ENCODE measurements around the gene ATAD3C.
"Not testable (repeated sequence)": the region's sequence is repeated elsewhere in the genome, so short reads cannot be mapped to it uniquely, and the experiment has no call there.

The ATAD3C gene

GRCh38 chr1:1401457-1402010 lies 48.0 kb upstream of the ATAD3C start:
- peak overlapping the region; percentile 98 for H3K9ac ChIP-seq (ENCODE audit: low read length)
- H2AFZ ChIP-seq (ENCODE audit: low read depth, low read length) = no peak overlapping the region
- no peak overlapping the region for H3K27ac ChIP-seq (ENCODE audit: low read length, poor library complexity, severe bottlenecking)
- H2AK5ac ChIP-seq (ENCODE audit: low read length, severe bottlenecking) = no peak overlapping the region
- H2BK12ac ChIP-seq (ENCODE audit: low read length in 2 of 2) = no peak overlapping the region
- H3K18ac ChIP-seq (ENCODE audit: low read depth in 1 of 2, low read length in 2 of 2) = no peak overlapping the region
- H3K23ac ChIP-seq (ENCODE audit: low read length in 2 of 2) = no peak overlapping the region
- no peak overlapping the region for H4K91ac ChIP-seq (ENCODE audit: low read length)
- no peak overlapping the region for H3K4ac ChIP-seq (ENCODE audit: low read depth in 1 of 2, low read length in 2 of 2)
- H3K36me3 ChIP-seq (ENCODE audit: control insufficient read depth in 1 of 2, insufficient read depth in 2 of 2, low read depth in 1 of 2, low read length in 2 of 2) = peaks cover 62 to 67% of the 10 kb centered on the region in 2 experiments
- no peak overlapping the region for H2BK15ac ChIP-seq (ENCODE audit: low read depth, poor library complexity, severe bottlenecking)
- no peak for DNase-seq
- 97% methylated on average over 7 of the region's 7 CpGs for WGBS
- no peak overlapping the region for H3K4me3 ChIP-seq (ENCODE audit: insufficient read depth in 1 of 2, low read depth in 1 of 2, low read length in 2 of 2)
- no peak overlapping the region for H3K4me2 ChIP-seq (ENCODE audit: low read length, poor library complexity, severe bottlenecking)
- H3K79me1 ChIP-seq (replicated peaks; ENCODE audit: low read length, poor library complexity, severe bottlenecking) = peaks cover 6% of the 10 kb centered on the region
- no peaks in the 10 kb centered on the region for H3K9me3 ChIP-seq (ENCODE audit: control insufficient read depth, low read length)
- H3K14ac ChIP-seq (ENCODE audit: low read length in 2 of 2) = no peak overlapping the region
- no peak overlapping the region for H2BK5ac ChIP-seq (ENCODE audit: low read depth, low read length, poor library complexity, severe bottlenecking)
- no peak overlapping the region for H2BK120ac ChIP-seq (ENCODE audit: low read depth, low read length)
- H3K27me3 ChIP-seq (ENCODE audit: control insufficient read depth in 1 of 2, insufficient read depth in 1 of 2, low read length in 2 of 2) = no peaks in the 10 kb centered on the region
- no peak overlapping the region for H4K8ac ChIP-seq (ENCODE audit: low read length)
- peaks cover 44% of the 10 kb centered on the region for H3K4me1 ChIP-seq (ENCODE audit: control insufficient read depth, insufficient read depth, low read depth, low read length)

- peak overlapping the region; percentile 10 for H3K27ac ChIP-seq (ENCODE audit: low read length, poor library complexity, severe bottlenecking)
- H3K4ac ChIP-seq (ENCODE audit: low read depth in 1 of 2, low read length in 2 of 2) = no peak overlapping the region
- peaks cover 42% of the 10 kb centered on the region for H3K4me1 ChIP-seq (ENCODE audit: control insufficient read depth, insufficient read depth, low read depth, low read length)
- H3K27me3 ChIP-seq (ENCODE audit: control insufficient read depth in 1 of 2, insufficient read depth in 1 of 2, low read length in 2 of 2) = no peaks in the 10 kb centered on the region
- no peak overlapping the region for H4K91ac ChIP-seq (ENCODE audit: low read length)
- H2BK5ac ChIP-seq (ENCODE audit: low read depth, low read length, poor library complexity, severe bottlenecking) = no peak overlapping the region
- peaks cover 6% of the 10 kb centered on the region for H3K79me1 ChIP-seq (replicated peaks; ENCODE audit: low read length, poor library complexity, severe bottlenecking)
- no peak overlapping the region for H3K14ac ChIP-seq (ENCODE audit: low read length in 2 of 2)
- 89% methylated on average over 18 of the region's 20 CpGs for WGBS
- no peak overlapping the region for H3K4me3 ChIP-seq (ENCODE audit: insufficient read depth in 1 of 2, low read depth in 1 of 2, low read length in 2 of 2)
- H2BK120ac ChIP-seq (ENCODE audit: low read depth, low read length) = no peak overlapping the region
- no peaks in the 10 kb centered on the region for H3K9me3 ChIP-seq (ENCODE audit: control insufficient read depth, low read length)
- no peak overlapping the region for H3K4me2 ChIP-seq (ENCODE audit: low read length, poor library complexity, severe bottlenecking)
- H2AFZ ChIP-seq (ENCODE audit: low read depth, low read length) = no peak overlapping the region
- peaks cover 57 to 62% of the 10 kb centered on the region in 2 experiments for H3K36me3 ChIP-seq (ENCODE audit: control insufficient read depth in 1 of 2, insufficient read depth in 2 of 2, low read depth in 1 of 2, low read length in 2 of 2)
- H2AK5ac ChIP-seq (ENCODE audit: low read length, severe bottlenecking) = no peak overlapping the region
- no peak overlapping the region for H2BK15ac ChIP-seq (ENCODE audit: low read depth, poor library complexity, severe bottlenecking)
- H3K9ac ChIP-seq (ENCODE audit: low read length) = peak overlapping the region; percentile 27
- H3K18ac ChIP-seq (ENCODE audit: low read depth in 1 of 2, low read length in 2 of 2) = no peak overlapping the region
- H2BK12ac ChIP-seq (ENCODE audit: low read length in 2 of 2) = no peak overlapping the region
- H3K23ac ChIP-seq (ENCODE audit: low read length in 2 of 2) = no peak overlapping the region
- no peak overlapping the region for H4K8ac ChIP-seq (ENCODE audit: low read length)
- peak; percentile 65 for DNase-seq
Measured at GRCh38 chr1:1402072-1402900, 47.2 kb upstream of the ATAD3C start.

- H4K91ac ChIP-seq (ENCODE audit: low read length); H2BK120ac ChIP-seq (ENCODE audit: low read depth, low read length); H2AK5ac ChIP-seq (ENCODE audit: low read length, severe bottlenecking); DNase-seq; H3K23ac ChIP-seq (ENCODE audit: low read length in 2 of 2); H2BK5ac ChIP-seq (ENCODE audit: low read depth, low read length, poor library complexity, severe bottlenecking); H3K4me3 ChIP-seq (ENCODE audit: insufficient read depth in 1 of 2, low read depth in 1 of 2, low read length in 2 of 2); H3K4ac ChIP-seq (ENCODE audit: low read depth in 1 of 2, low read length in 2 of 2); H3K9me3 ChIP-seq (ENCODE audit: control insufficient read depth, low read length); H3K27me3 ChIP-seq (ENCODE audit: control insufficient read depth in 1 of 2, insufficient read depth in 1 of 2, low read length in 2 of 2); H2AFZ ChIP-seq (ENCODE audit: low read depth, low read length); H2BK15ac ChIP-seq (ENCODE audit: low read depth, poor library complexity, severe bottlenecking); H3K14ac ChIP-seq (ENCODE audit: low read length in 2 of 2); H4K8ac ChIP-seq (ENCODE audit: low read length); H2BK12ac ChIP-seq (ENCODE audit: low read length in 2 of 2); H3K27ac ChIP-seq (ENCODE audit: low read length, poor library complexity, severe bottlenecking); H3K4me2 ChIP-seq (ENCODE audit: low read length, poor library complexity, severe bottlenecking); H3K79me1 ChIP-seq (replicated peaks; ENCODE audit: low read length, poor library complexity, severe bottlenecking); H3K9ac ChIP-seq (ENCODE audit: low read length); H3K18ac ChIP-seq (ENCODE audit: low read depth in 1 of 2, low read length in 2 of 2): not testable (repeated sequence)
- WGBS = over 99% methylated on average over 7 of the region's 9 CpGs
- Histone ChIP-seq H3K4me1 (ENCODE audit: control insufficient read depth, insufficient read depth, low read depth, low read length) (peaks cover 36% of the 10 kb centered on the region), H3K36me3 (ENCODE audit: control insufficient read depth in 1 of 2, insufficient read depth in 2 of 2, low read depth in 1 of 2, low read length in 2 of 2) (peaks cover 50 to 55% of the 10 kb centered on the region in 2 experiments)
Measured at GRCh38 chr1:1402901-1403392, 46.5 kb upstream of the ATAD3C start.

GRCh38 chr1:1403653-1404052 lies 45.8 kb upstream of the ATAD3C start:
- no peak overlapping the region for H3K27ac ChIP-seq (ENCODE audit: low read length, poor library complexity, severe bottlenecking)
- H3K18ac ChIP-seq (ENCODE audit: low read depth in 1 of 2, low read length in 2 of 2) = no peak overlapping the region
- no peak overlapping the region for H2BK120ac ChIP-seq (ENCODE audit: low read depth, low read length)
- DNase-seq = no peak
- H3K14ac ChIP-seq (ENCODE audit: low read length in 2 of 2) = no peak overlapping the region
- no peak overlapping the region for H2BK5ac ChIP-seq (ENCODE audit: low read depth, low read length, poor library complexity, severe bottlenecking)
- H3K4me1 ChIP-seq (ENCODE audit: control insufficient read depth, insufficient read depth, low read depth, low read length) = peaks cover 36% of the 10 kb centered on the region
- H4K8ac ChIP-seq (ENCODE audit: low read length) = no peak overlapping the region
- no peak overlapping the region for H3K4ac ChIP-seq (ENCODE audit: low read depth in 1 of 2, low read length in 2 of 2)
- peaks cover 6% of the 10 kb centered on the region for H3K79me1 ChIP-seq (replicated peaks; ENCODE audit: low read length, poor library complexity, severe bottlenecking)
- no peak overlapping the region for H2BK12ac ChIP-seq (ENCODE audit: low read length in 2 of 2)
- peaks cover 49 to 54% of the 10 kb centered on the region in 2 experiments for H3K36me3 ChIP-seq (ENCODE audit: control insufficient read depth in 1 of 2, insufficient read depth in 2 of 2, low read depth in 1 of 2, low read length in 2 of 2)
- H2AFZ ChIP-seq (ENCODE audit: low read depth, low read length) = no peak overlapping the region
- H3K27me3 ChIP-seq (ENCODE audit: control insufficient read depth in 1 of 2, insufficient read depth in 1 of 2, low read length in 2 of 2) = no peaks in the 10 kb centered on the region
- WGBS = 93% methylated on average over 7 of the region's 7 CpGs
- no peak overlapping the region for H3K4me2 ChIP-seq (ENCODE audit: low read length, poor library complexity, severe bottlenecking)
- H2BK15ac ChIP-seq (ENCODE audit: low read depth, poor library complexity, severe bottlenecking) = no peak overlapping the region
- no peak overlapping the region for H4K91ac ChIP-seq (ENCODE audit: low read length)
- H3K9ac ChIP-seq (ENCODE audit: low read length) = no peak overlapping the region
- H3K23ac ChIP-seq (ENCODE audit: low read length in 2 of 2) = no peak overlapping the region
- no peaks in the 10 kb centered on the region for H3K9me3 ChIP-seq (ENCODE audit: control insufficient read depth, low read length)
- H3K4me3 ChIP-seq (ENCODE audit: insufficient read depth in 1 of 2, low read depth in 1 of 2, low read length in 2 of 2) = no peak overlapping the region
- H2AK5ac ChIP-seq (ENCODE audit: low read length, severe bottlenecking) = no peak overlapping the region

Data from mesenchymal stem cell (in vitro differentiated cells and primary cell).